K562 (cell line): ENCODE data around the gene TNNT3. TPM values are rescaled to one million over a fixed set of nuclear protein-coding genes. Genes with fewer than 3 reads are reported as not detected.
A peak's percentile ranks its signal among the peaks of the same experiment; 100 is the strongest.

Source experiments
- ATAC-seq: fragments of 200-7000 bp; cut with Tn5 transposase; 3 replicates; pipeline ENCODE4 v1.9.1; 2020; ENCODE audit warnings: moderate library complexity
- BruUV-seq: library from RNA; stranded (reverse); fragments of 400-500 nt; replicated peaks from 2 replicates; lab custom pipeline; 2021; lab: Mats Ljungman, UMichigan
- CTCF ChIA-PET: fragments of 300-600 bp; formaldehyde crosslinking; extraction: SDS; loops from one replicate; lab custom pipeline; 2021; ENCODE audit warnings: low intra/inter-chr PET ratio; lab: Yijun Ruan, JAX
- POLR2A ChIA-PET: fragments of 300-600, 350-650 bp; sonication (Branson Sonifier 250); formaldehyde crosslinking; extraction: SDS; loops from one replicate; lab custom pipeline; 2021; ENCODE audit warnings: antibody characterized with exemption, inconsistent platforms; lab: Yijun Ruan, JAX
- DNase-seq, 4 experiments: peaks; one replicate each; pipeline versions ENCODE4 v3.0.0 to v3.0.0-alpha.2; 2011 to 2018; ENCODE audit warnings: low spot score in 3 of 4, mixed read lengths in 3 of 4; ENCODE audit errors: extremely low read depth in 1 of 4
- FAIRE-seq: peaks from 2 replicates; lab custom pipeline; 2011; peaks lifted over from hg19 to GRCh38; lab: Jason Lieb, UNC
- H2AFZ ChIP-seq: 2 replicates; pipeline ENCODE4 v1.6.0; 2011; ENCODE audit warnings: low read depth, low read length, control low read depth, inconsistent platforms
- H3K27ac ChIP-seq: fragments of 200-600 bp; 3 replicates; pipeline ENCODE4 v1.8.0; 2011; ENCODE audit warnings: low read depth, mild to moderate bottlenecking, control low read depth, inconsistent platforms, low read length, moderate library complexity, mixed read lengths; ENCODE audit errors: extremely low read depth
- H3K27me3 ChIP-seq, 2 experiments: fragments of 300-600 bp in 1 of 2; 2 replicates in 1 of 2; 3 replicates in 1 of 2; pipeline versions ENCODE4 v1.6.0 to v1.8.0; 2011; ENCODE audit warnings: inconsistent platforms in 2 of 2, low read length in 2 of 2, mild to moderate bottlenecking in 1 of 2, mixed read lengths in 1 of 2, moderate library complexity in 1 of 2; ENCODE audit not compliant: control insufficient read depth in 2 of 2, insufficient read depth in 2 of 2
- H3K36me3 ChIP-seq: fragments of 300-600 bp; 3 replicates; pipeline ENCODE4 v1.8.0; 2011; ENCODE audit warnings: mild to moderate bottlenecking, low read length, inconsistent platforms; ENCODE audit not compliant: control insufficient read depth, insufficient read depth
- H3K4me1 ChIP-seq, 2 experiments: fragments of 200-600 bp in 1 of 2; replicated peaks in 1 of 2; 2 replicates in 1 of 2; 3 replicates in 1 of 2; pipeline versions ENCODE4 v1.5.1 to v1.8.0; 2011; ENCODE audit warnings: inconsistent platforms in 2 of 2, low read length in 2 of 2, mild to moderate bottlenecking in 1 of 2, mixed read lengths in 1 of 2, moderate library complexity in 1 of 2; ENCODE audit not compliant: control insufficient read depth in 2 of 2, insufficient read depth in 2 of 2
- H3K4me2 ChIP-seq: 2 replicates; pipeline ENCODE4 v1.6.1; 2011; ENCODE audit warnings: low read length, control low read depth, inconsistent platforms, mixed read lengths; ENCODE audit not compliant: insufficient read depth
- H3K4me3 ChIP-seq: fragments of 200-600 bp; sonication (generic), shearing (Covaris generic); 2 replicates; pipeline ENCODE4 v1.5.1; 2016; ENCODE audit warnings: control low read depth, inconsistent platforms
- H3K79me2 ChIP-seq: fragments of 200-600 bp; 3 replicates; pipeline ENCODE4 v1.8.0; 2011; ENCODE audit warnings: low read length, inconsistent platforms; ENCODE audit not compliant: control insufficient read depth, insufficient read depth
- H3K9ac ChIP-seq, 2 experiments: 2 replicates each; pipeline versions ENCODE4 v1.6.0 to v1.6.1; 2011; ENCODE audit warnings: low read depth in 2 of 2, low read length in 2 of 2, control low read depth in 1 of 2, inconsistent platforms in 1 of 2, mild to moderate bottlenecking in 1 of 2, mixed read lengths in 1 of 2; ENCODE audit not compliant: insufficient read depth in 1 of 2
- H3K9me1 ChIP-seq: one replicate; pipeline ENCODE4 v1.6.0; 2011; ENCODE audit warnings: inconsistent platforms, mild to moderate bottlenecking, low read length, moderate library complexity; ENCODE audit not compliant: control insufficient read depth, insufficient read depth
- H3K9me3 ChIP-seq: replicated peaks from 2 replicates; pipeline ENCODE4 v1.5.1; 2011; ENCODE audit warnings: low read depth, low read length, inconsistent platforms; ENCODE audit not compliant: control insufficient read depth, insufficient read depth
- H4K20me1 ChIP-seq: replicated peaks from 2 replicates; pipeline ENCODE4 v1.6.1; 2011; ENCODE audit warnings: low read length, inconsistent platforms, mixed read lengths; ENCODE audit not compliant: control insufficient read depth, insufficient read depth
- CC2D1A ChIP-seq: fragments of 450-650 bp; IDR thresholded peaks from 2 replicates; pipeline ENCODE4 v1.6.1; 2017; ENCODE audit warnings: mild to moderate bottlenecking
- ESRRA ChIP-seq: fragments of 450-650 bp; IDR thresholded peaks from 2 replicates; pipeline ENCODE4 v1.6.1; 2014; ENCODE audit warnings: low read depth, mild to moderate bottlenecking, moderate library complexity, borderline replicate concordance
- FOXJ3 ChIP-seq: sonication (generic); formaldehyde crosslinking; IDR thresholded peaks from 2 replicates; pipeline ENCODE4 v1.4.0; 2020; ENCODE audit warnings: mild to moderate bottlenecking, missing genetic modification reagents
- GABPB1 ChIP-seq: sonication (generic); formaldehyde crosslinking; IDR thresholded peaks from 2 replicates; pipeline ENCODE4 v1.8.0; 2022; ENCODE audit warnings: mild to moderate bottlenecking, missing genetic modification reagents
- HSF4 ChIP-seq: fragments of 250-450 bp; sonication (Bioruptor Pico); IDR thresholded peaks from 2 replicates; pipeline ENCODE4 v2.1.2; 2022; ENCODE audit warnings: mild to moderate bottlenecking, moderate library complexity, borderline replicate concordance
- REST ChIP-seq, 2 experiments: fragments of 450-650 bp; formaldehyde crosslinking in 1 of 2; IDR thresholded peaks; 2 replicates each; pipeline versions ENCODE4 v1.4.0 to v1.6.1; 2014 to 2020; ENCODE audit warnings: mild to moderate bottlenecking in 2 of 2, borderline replicate concordance in 1 of 2, low read depth in 1 of 2
- RHOXF2B ChIP-seq: fragments of 250-450 bp; sonication (Bioruptor Pico); conservative IDR thresholded peaks from 2 replicates; pipeline ENCODE4 v1.5.1; 2021
- SFPQ ChIP-seq: fragments of 200-400 bp; formaldehyde crosslinking; IDR thresholded peaks from 2 replicates; pipeline ENCODE4 v1.6.1; 2017; ENCODE audit warnings: mild to moderate bottlenecking, low read depth, low read length, moderate library complexity
- SMC3 ChIP-seq: conservative IDR thresholded peaks from 2 replicates; pipeline ENCODE4 v1.6.1; 2011; ENCODE audit warnings: low read depth, low read length, improper control_type of control experiment; ENCODE audit not compliant: insufficient read depth
- WGBS: fragments of 100-300 bp; shearing (Covaris generic); methylation state at CpG from one replicate; pipeline ENCODE4 v1.1.6; 2016; ENCODE audit warnings: low coverage, mixed read lengths; ENCODE audit not compliant: insufficient coverage; ENCODE audit errors: missing lambda C conversion rate; 5-methylcytosine and 5-hydroxymethylcytosine counted together
- in situ Hi-C: fragments of 300-500 bp; cut with MboI; formaldehyde crosslinking; loops from 4 replicates; pipeline ENCODE4 v1.15.0; 2018; ENCODE audit warnings: inconsistent platforms, mixed read lengths
- intact Hi-C: fragments of 100-400 bp; cut with micrococcal nuclease; formaldehyde crosslinking; loops from 2 replicates; pipeline ENCODE4 v1.14.2; 2022
- polyA plus RNA-seq, 8 experiments: library from polyadenylated mRNA; depleted of rRNA in 4 of 8; stranded (reverse) in 5 of 8; unstranded in 3 of 8; fragments of >200 nt; fragmentation: Nextera tagmentation in 2 of 8; fragmentation: Illumina TruSeq in 1 of 8; extraction: Ambion mirVana in 2 of 8; extraction: Trizol in 1 of 8; gene quantifications; 2 replicates each; pipeline versions ENCODE4 v1.2.1 to v1.2.3, GENCODE V29; 2011 to 2014; ENCODE audit warnings: inconsistent platforms in 1 of 8, missing spikeins in 1 of 8
- total RNA-seq, 7 experiments: library from RNA; depleted of rRNA in 6 of 7; stranded (reverse); fragments of >200 nt in 6 of 7; fragmentation: Illumina TruSeq in 2 of 7; extraction: Trizol in 2 of 7; gene quantifications; 2 replicates each; pipeline versions ENCODE4 v1.2.1 to v1.2.3, GENCODE V29; 2011 to 2021; ENCODE audit warnings: low replicate concordance in 1 of 7

TNNT3 gene
- total and polyA plus RNA-seq, 9 of the 15 experiments (the other 6 are each of a cell fraction or from before 2014, with no cell fraction given) = 0.10 TPM; not detected in 8

DNA sequence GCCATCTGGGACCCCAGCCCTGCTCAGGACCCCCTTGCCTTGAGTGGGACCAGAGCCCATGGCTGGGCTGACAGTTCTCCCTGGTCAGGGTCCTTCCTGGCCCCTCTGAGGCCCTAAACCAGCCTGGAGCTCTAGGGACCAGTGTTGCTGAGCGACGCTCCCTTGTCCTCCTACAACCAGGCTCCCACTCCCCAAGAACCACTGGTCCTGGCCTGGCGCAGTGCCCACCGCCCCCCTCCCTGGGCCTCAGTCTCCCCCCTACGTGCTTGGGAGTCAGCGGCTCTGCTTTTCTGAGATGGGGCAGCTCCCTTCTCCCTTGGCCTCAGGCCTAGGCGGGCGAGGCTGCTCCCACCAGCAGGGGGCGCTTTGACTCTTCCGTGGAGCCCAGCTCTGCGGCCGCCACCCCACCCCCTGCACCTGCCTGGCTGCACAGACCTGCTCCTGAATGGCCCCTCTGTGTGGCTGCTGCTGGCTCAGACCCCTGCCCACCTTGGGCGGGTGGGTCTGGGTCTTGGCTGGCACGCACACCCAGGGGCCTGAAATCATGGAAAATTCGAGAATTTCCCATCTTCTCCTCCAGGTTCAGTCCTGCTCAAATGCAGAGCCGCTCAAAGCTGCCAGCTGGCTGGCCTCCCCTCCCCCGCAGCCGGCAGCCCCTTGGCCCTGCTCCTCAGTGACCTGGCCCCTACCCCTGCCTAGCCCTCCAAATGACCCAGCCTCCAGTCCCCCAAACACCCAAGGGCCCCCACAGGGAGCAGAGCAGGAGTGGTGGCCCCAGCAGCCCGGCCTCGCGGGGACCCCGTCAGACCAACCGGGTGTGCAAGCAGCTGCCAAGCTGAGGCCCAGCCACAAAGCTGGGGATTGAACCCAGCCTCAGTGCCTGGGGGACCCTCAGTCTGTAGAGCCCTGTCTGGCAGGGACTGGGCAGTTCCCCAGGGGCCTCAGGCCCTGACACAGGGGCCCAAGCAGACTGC is 37.0 kb upstream of the TNNT3 start:
- FAIRE-seq (peak; percentile 79), ATAC-seq (peak; percentile 98), DNase-seq (peak; percentile 86 to 91 (median 90))
- Histone ChIP-seq H4K20me1 (0 out of 2 replicates have a peak, but pooled peaks cover 7% of the 10 kb centered on the region), H3K4me1 (peaks cover 0 to 27% of the 10 kb centered on the region in 2 experiments; a peak in 2 of 5 replicates), H3K9me3 (no peaks in the 10 kb centered on the region), H3K27me3 (peaks cover 3 to 47% of the 10 kb centered on the region in 2 experiments; a peak in 3 of 5 replicates), H3K36me3 (no peaks in the 10 kb centered on the region), H3K4me3 (no peak overlapping the region), H3K79me2 (no peaks in the 10 kb centered on the region), H3K9ac (no peak overlapping the region), H3K9me1 (no peaks in the 10 kb centered on the region), H3K4me2 (no peak overlapping the region), H2AFZ (no peak overlapping the region), H3K27ac (no peak overlapping the region)
- POLR2A ChIA-PET = interaction anchor here (0.6 to 0.7 kb wide), 2 partner anchors 11 to 60 kb away, joined by 3 read pairs; no protein-coding TSS in a partner anchor
- CTCF ChIA-PET = interaction anchor here (0.6 to 6.5 kb wide), 5 partner anchors 51 to 270 kb away, joined by 3 to 93 read pairs (median 4); partner anchors contain the start of gene H19
- intact Hi-C loops (loop anchor here (1.0 to 2.0 kb wide), 2 partner anchors 46 to 230 kb away; no protein-coding TSS in a partner anchor), in situ Hi-C loops (loop anchor here (5.0 kb wide), 1 partner anchor 35 kb away; the partner anchor contains the start of gene TNNT3)
- BruUV-seq = no TSS peak
- 17% methylated on average over 16 of the region's 23 CpGs for WGBS
- TF ChIP-seq FOXJ3 (CRISPR knock-in tag) (no peak), RHOXF2B (no peak), SFPQ (no peak), ESRRA (no peak), CC2D1A (0 out of 2 replicates have a peak, but pooled peaks have one; percentile 28), REST (IDR thresholded peaks at IDR 0.05; ENCODE audit: borderline replicate concordance) (peak; percentile 88), REST (CRISPR knock-in tag; IDR thresholded peaks at IDR 0.05; ENCODE audit: low read depth) (no peak), SMC3 (peak; percentile 98), HSF4 (CRISPR knock-in tag) (no peak), GABPB1 (CRISPR knock-in tag) (peak; percentile 56)
